Neural cell (in vitro differentiated cells): ENCODE measurements around the gene BCL11B. TPM values are rescaled to one million over a fixed set of nuclear protein-coding genes. Genes with fewer than 3 reads are reported as not detected.

Source experiments
- H2AFZ ChIP-seq: fragments of 200-600, 300-800 bp; sonication (generic), shearing (Covaris generic); 2 replicates; pipeline ENCODE4 v1.6.0; 2014; ENCODE audit warnings: low read depth, mild to moderate bottlenecking, antibody characterized with exemption, low read length, moderate library complexity
- H3F3A ChIP-seq: fragments of 200-600 bp; shearing (Covaris generic); 2 replicates; pipeline ENCODE4 v1.6.1; 2016; ENCODE audit warnings: mild to moderate bottlenecking, moderate library complexity, mixed read lengths, antibody characterized with exemption, low read length; ENCODE audit not compliant: insufficient read depth, poor library complexity, severe bottlenecking
- H3K27ac ChIP-seq: fragments of 200-600, 300-800 bp; sonication (generic), shearing (Covaris generic); 2 replicates; pipeline ENCODE4 v1.5.1; 2014; ENCODE audit warnings: mild to moderate bottlenecking, low read length, moderate library complexity
- H3K27me3 ChIP-seq: fragments of 300-800, 200-600 bp; sonication (generic), shearing (Covaris generic); 2 replicates; pipeline ENCODE4 v1.6.0; 2014; ENCODE audit warnings: mild to moderate bottlenecking, low read depth, low read length, moderate library complexity; ENCODE audit not compliant: insufficient read depth
- H3K36me3 ChIP-seq: fragments of 300-800, 200-600 bp; sonication (generic), shearing (Covaris generic); 2 replicates; pipeline ENCODE4 v1.5.1; 2014; ENCODE audit warnings: mild to moderate bottlenecking, antibody characterized with exemption, low read length, moderate library complexity; ENCODE audit not compliant: insufficient read depth
- H3K4me2 ChIP-seq: fragments of 300-800, 200-600 bp; sonication (generic), shearing (Covaris generic); 2 replicates; pipeline ENCODE4 v1.6.0; 2014; ENCODE audit warnings: mild to moderate bottlenecking, low read length
- H3K4me3 ChIP-seq: fragments of 300-800, 200-600 bp; sonication (generic), shearing (Covaris generic); 2 replicates; pipeline ENCODE4 v1.5.1; 2014; ENCODE audit warnings: mild to moderate bottlenecking, low read length, moderate library complexity
- H3K79me2 ChIP-seq: fragments of 200-600 bp; shearing (Covaris generic); replicated peaks from 2 replicates; pipeline ENCODE4 v1.6.0; 2014; ENCODE audit warnings: mild to moderate bottlenecking, low read length, moderate library complexity; ENCODE audit not compliant: insufficient read depth
- H3K9ac ChIP-seq: fragments of 300-800, 200-600 bp; sonication (generic), shearing (Covaris generic); 2 replicates; pipeline ENCODE4 v1.6.1; 2016; ENCODE audit warnings: mild to moderate bottlenecking, low read length, mixed read lengths
- H3K9me2 ChIP-seq: fragments of 200-600 bp; shearing (Covaris generic); 2 replicates; pipeline ENCODE4 v1.6.1; 2016; ENCODE audit warnings: mild to moderate bottlenecking, low read length, mixed read lengths; ENCODE audit not compliant: insufficient read depth
- H3K9me3 ChIP-seq: fragments of 200-600, 300-800 bp; sonication (generic), shearing (Covaris generic); 2 replicates; pipeline ENCODE4 v1.6.1; 2016; ENCODE audit warnings: mild to moderate bottlenecking, mixed run types, low read length, moderate library complexity, mixed read lengths
- H4K20me1 ChIP-seq: fragments of 200-600 bp; shearing (Covaris generic); 2 replicates; pipeline ENCODE4 v1.6.1; 2016; ENCODE audit warnings: mild to moderate bottlenecking, mixed run types; ENCODE audit not compliant: insufficient read depth
- EP300 ChIP-seq: fragments of 450-650 bp; conservative IDR thresholded peaks from 2 replicates; pipeline ENCODE4 v1.6.1; 2014; ENCODE audit warnings: antibody characterized with exemption, mild to moderate bottlenecking, moderate library complexity; ENCODE audit not compliant: poor library complexity, severe bottlenecking
- EZH2 ChIP-seq: fragments of 200-600, 300-800 bp; shearing (Covaris generic), sonication (generic); IDR thresholded peaks from 2 replicates; pipeline ENCODE4 v1.6.1; 2014; ENCODE audit warnings: antibody characterized with exemption, low read length, borderline replicate concordance, mild to moderate bottlenecking; ENCODE audit not compliant: insufficient read depth, poor library complexity, severe bottlenecking
- MXI1 ChIP-seq: fragments of 450-650 bp; conservative IDR thresholded peaks from 2 replicates; pipeline ENCODE4 v1.6.1; 2014; ENCODE audit warnings: antibody characterized with exemption, mild to moderate bottlenecking; ENCODE audit not compliant: poor library complexity, severe bottlenecking
- POLR2AphosphoS5 ChIP-seq: IDR thresholded peaks from 2 replicates; pipeline ENCODE4 v1.6.1; 2012
- RAD21 ChIP-seq: fragments of 450-650 bp; conservative IDR thresholded peaks from 2 replicates; pipeline ENCODE4 v1.6.1; 2014; ENCODE audit warnings: antibody characterized with exemption, mild to moderate bottlenecking, moderate library complexity
- SMC3 ChIP-seq: fragments of 450-650 bp; conservative IDR thresholded peaks from 2 replicates; pipeline ENCODE4 v1.6.1; 2014; ENCODE audit warnings: antibody characterized with exemption, mild to moderate bottlenecking, moderate library complexity; ENCODE audit not compliant: poor library complexity
- TAF1 ChIP-seq: IDR thresholded peaks from 2 replicates; pipeline ENCODE4 v1.6.1; 2012; ENCODE audit warnings: low read depth
- polyA plus RNA-seq: library from polyadenylated mRNA; depleted of rRNA; stranded (reverse); fragments of >200 nt; gene quantifications from 2 replicates; pipeline ENCODE4 v1.2.3, GENCODE V29; 2014
- TF ChIP-seq, protein P1 (sequence below): IDR thresholded peaks from 2 replicates; pipeline ENCODE4 v1.6.1; 2012; ENCODE audit warnings: borderline replicate concordance
- TF ChIP-seq, protein P2 (sequence below): fragments of 450-650 bp; IDR thresholded peaks from 2 replicates; pipeline ENCODE4 v1.5.1; 2014; ENCODE audit warnings: antibody characterized with exemption, mild to moderate bottlenecking, moderate library complexity; ENCODE audit not compliant: poor library complexity, severe bottlenecking

Gene BCL11B
- polyA plus RNA-seq, 1 donor from 2014 or later = 104 TPM

DNA sequence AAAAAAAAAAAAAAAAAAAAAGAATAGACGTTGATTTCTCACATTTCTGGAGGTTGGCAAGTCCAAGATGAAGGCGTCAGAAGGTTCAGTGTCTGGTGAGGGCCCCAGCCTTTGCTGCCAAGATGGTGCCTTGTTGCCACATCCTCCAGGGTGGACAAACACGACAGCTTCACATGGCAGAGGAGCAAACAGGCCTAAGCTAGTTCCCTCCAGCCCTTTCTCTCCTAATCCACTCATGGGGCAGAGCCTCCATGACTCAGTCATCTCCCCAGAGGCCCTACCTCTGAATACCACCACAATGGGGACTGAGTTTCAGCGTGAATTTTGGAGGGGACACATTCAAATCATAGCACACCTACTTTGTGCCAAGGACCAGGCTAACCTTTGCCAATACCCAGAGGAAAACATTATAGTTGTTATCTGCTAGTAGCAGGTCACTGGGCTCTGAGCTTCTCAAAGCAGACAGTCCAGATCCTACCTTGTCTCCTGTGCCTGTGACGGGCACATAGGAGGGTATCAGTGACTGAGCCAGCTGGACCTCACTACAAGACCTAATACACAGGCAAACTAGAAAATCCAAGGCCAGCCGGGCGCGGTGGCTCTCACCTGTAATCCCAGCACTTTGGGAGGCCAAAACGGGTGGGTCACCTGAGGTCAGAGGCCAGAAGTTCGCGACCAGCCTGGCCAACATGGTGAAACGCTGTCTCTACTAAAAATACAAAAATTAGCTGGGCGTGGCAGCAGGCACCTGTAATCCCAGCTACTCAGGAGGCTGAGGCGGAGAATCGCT is 10.5 kb upstream of the BCL11B start:
- no peaks in the 10 kb centered on the region for H3K36me3 ChIP-seq
- no peaks in the 10 kb centered on the region for H3K79me2 ChIP-seq
- TF ChIP-seq SMC3 (no peak), POLR2AphosphoS5 (no peak), RAD21 (no peak), EZH2 (no peak), TAF1 (no peak), MXI1 (no peak), EP300 (no peak)
- TF ChIP-seq, protein P1, sequence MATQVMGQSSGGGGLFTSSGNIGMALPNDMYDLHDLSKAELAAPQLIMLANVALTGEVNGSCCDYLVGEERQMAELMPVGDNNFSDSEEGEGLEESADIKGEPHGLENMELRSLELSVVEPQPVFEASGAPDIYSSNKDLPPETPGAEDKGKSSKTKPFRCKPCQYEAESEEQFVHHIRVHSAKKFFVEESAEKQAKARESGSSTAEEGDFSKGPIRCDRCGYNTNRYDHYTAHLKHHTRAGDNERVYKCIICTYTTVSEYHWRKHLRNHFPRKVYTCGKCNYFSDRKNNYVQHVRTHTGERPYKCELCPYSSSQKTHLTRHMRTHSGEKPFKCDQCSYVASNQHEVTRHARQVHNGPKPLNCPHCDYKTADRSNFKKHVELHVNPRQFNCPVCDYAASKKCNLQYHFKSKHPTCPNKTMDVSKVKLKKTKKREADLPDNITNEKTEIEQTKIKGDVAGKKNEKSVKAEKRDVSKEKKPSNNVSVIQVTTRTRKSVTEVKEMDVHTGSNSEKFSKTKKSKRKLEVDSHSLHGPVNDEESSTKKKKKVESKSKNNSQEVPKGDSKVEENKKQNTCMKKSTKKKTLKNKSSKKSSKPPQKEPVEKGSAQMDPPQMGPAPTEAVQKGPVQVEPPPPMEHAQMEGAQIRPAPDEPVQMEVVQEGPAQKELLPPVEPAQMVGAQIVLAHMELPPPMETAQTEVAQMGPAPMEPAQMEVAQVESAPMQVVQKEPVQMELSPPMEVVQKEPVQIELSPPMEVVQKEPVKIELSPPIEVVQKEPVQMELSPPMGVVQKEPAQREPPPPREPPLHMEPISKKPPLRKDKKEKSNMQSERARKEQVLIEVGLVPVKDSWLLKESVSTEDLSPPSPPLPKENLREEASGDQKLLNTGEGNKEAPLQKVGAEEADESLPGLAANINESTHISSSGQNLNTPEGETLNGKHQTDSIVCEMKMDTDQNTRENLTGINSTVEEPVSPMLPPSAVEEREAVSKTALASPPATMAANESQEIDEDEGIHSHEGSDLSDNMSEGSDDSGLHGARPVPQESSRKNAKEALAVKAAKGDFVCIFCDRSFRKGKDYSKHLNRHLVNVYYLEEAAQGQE = no peak
- TF ChIP-seq, protein P2, sequence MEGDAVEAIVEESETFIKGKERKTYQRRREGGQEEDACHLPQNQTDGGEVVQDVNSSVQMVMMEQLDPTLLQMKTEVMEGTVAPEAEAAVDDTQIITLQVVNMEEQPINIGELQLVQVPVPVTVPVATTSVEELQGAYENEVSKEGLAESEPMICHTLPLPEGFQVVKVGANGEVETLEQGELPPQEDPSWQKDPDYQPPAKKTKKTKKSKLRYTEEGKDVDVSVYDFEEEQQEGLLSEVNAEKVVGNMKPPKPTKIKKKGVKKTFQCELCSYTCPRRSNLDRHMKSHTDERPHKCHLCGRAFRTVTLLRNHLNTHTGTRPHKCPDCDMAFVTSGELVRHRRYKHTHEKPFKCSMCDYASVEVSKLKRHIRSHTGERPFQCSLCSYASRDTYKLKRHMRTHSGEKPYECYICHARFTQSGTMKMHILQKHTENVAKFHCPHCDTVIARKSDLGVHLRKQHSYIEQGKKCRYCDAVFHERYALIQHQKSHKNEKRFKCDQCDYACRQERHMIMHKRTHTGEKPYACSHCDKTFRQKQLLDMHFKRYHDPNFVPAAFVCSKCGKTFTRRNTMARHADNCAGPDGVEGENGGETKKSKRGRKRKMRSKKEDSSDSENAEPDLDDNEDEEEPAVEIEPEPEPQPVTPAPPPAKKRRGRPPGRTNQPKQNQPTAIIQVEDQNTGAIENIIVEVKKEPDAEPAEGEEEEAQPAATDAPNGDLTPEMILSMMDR = no peak
- no peak overlapping the region for H3K27ac ChIP-seq
- no peaks in the 10 kb centered on the region for H4K20me1 ChIP-seq
- H3K9me2 ChIP-seq = no peaks in the 10 kb centered on the region
- no peaks in the 10 kb centered on the region for H3K27me3 ChIP-seq
- no peaks in the 10 kb centered on the region for H3F3A ChIP-seq
- no peak overlapping the region for H3K4me2 ChIP-seq
- H3K9ac ChIP-seq = no peak overlapping the region
- no peak overlapping the region for H3K4me3 ChIP-seq
- H2AFZ ChIP-seq = no peak overlapping the region
- H3K9me3 ChIP-seq = no peaks in the 10 kb centered on the region

DNA sequence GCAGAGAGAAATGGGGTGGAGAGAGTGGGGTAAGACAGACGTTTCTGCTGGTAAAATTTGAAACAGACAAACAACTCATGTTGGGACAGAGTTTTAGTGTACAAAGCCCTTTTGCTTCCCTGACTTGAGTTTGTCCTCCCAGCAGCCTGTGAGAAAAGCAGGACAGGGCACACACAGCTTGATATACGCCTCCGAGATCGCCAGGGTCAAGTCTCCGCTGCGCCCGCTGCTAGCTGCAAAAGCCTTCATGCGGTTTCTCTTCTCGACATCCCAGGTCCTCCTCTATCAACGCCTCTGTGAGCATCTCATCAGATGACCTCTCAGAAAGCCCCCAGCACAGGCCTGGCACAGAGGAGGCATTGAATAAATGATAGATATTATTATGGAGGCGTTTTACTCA is 9.4 kb upstream of the BCL11B start:
- Histone ChIP-seq H4K20me1 (no peaks in the 10 kb centered on the region), H3K36me3 (no peaks in the 10 kb centered on the region), H3K79me2 (no peaks in the 10 kb centered on the region), H3K9me2 (no peaks in the 10 kb centered on the region), H3K27me3 (no peaks in the 10 kb centered on the region), H3K4me3 (no peak overlapping the region), H3K9ac (no peak overlapping the region), H3K27ac (no peak overlapping the region), H2AFZ (no peak overlapping the region), H3K9me3 (no peaks in the 10 kb centered on the region), H3F3A (no peaks in the 10 kb centered on the region), H3K4me2 (no peak overlapping the region)
- TF ChIP-seq POLR2AphosphoS5 = no peak
- TF ChIP-seq EP300 = no peak
- TF ChIP-seq, protein P1 = no peak
- no peak for TF ChIP-seq EZH2
- no peak for TF ChIP-seq SMC3
- no peak for TF ChIP-seq RAD21
